ENCODE data around the gene DCAF6. TPM values are rescaled to one million over a fixed set of nuclear protein-coding genes. Genes with fewer than 3 reads are reported as not detected.

Gene DCAF6
- total RNA-seq, 1 donor from 2014 or later = 28.1 TPM

DNA sequence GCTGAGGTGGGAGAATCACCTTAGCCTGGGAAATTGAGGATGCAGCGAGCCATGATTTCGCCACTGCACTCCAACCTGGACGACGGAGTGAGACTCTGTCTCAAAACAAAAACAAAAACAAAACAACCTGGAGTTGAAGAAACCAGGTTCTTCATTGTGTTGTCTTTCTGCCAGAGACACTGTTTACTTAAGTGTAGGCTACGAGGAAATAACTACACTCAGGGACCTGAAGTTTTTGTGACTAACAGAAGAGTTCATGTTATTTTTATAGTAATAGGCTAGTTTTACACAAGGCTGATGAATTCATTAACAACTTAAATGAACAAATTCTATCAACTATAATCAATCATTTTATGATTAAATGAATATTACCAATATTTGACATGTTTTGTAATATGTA is 98.9 kb downstream of the DCAF6 start:
- Mint-ChIP-seq H3K27ac (ENCODE audit: unreplicated experiment) (no peak overlapping the region), H3K4me3 (ENCODE audit: unreplicated experiment) (no peak overlapping the region), H3K4me1 (ENCODE audit: low read depth, unreplicated experiment) (no peaks in the 10 kb centered on the region), H3K9me3 (ENCODE audit: unreplicated experiment) (no peaks in the 10 kb centered on the region), H3K36me3 (ENCODE audit: unreplicated experiment) (no peaks in the 10 kb centered on the region), H3K27me3 (ENCODE audit: unreplicated experiment) (no peaks in the 10 kb centered on the region)
- DNase-seq = no peak
- TF ChIP-seq CTCF (IDR thresholded peaks at IDR 0.05; ENCODE audit: partially characterized antibody, unreplicated experiment) = no peak

- Mint-ChIP-seq H3K36me3 (ENCODE audit: unreplicated experiment) (no peaks in the 10 kb centered on the region), H3K27me3 (ENCODE audit: unreplicated experiment) (no peaks in the 10 kb centered on the region), H3K9me3 (ENCODE audit: unreplicated experiment) (no peaks in the 10 kb centered on the region), H3K4me3 (ENCODE audit: unreplicated experiment) (no peak overlapping the region), H3K27ac (ENCODE audit: unreplicated experiment) (no peak overlapping the region), H3K4me1 (ENCODE audit: low read depth, unreplicated experiment) (no peaks in the 10 kb centered on the region)
- no peak for DNase-seq
- TF ChIP-seq CTCF (IDR thresholded peaks at IDR 0.05; ENCODE audit: partially characterized antibody, unreplicated experiment) = no peak
Observed at GRCh38 chr1:168042362-168042761, 105.9 kb downstream of the DCAF6 start.

DNA sequence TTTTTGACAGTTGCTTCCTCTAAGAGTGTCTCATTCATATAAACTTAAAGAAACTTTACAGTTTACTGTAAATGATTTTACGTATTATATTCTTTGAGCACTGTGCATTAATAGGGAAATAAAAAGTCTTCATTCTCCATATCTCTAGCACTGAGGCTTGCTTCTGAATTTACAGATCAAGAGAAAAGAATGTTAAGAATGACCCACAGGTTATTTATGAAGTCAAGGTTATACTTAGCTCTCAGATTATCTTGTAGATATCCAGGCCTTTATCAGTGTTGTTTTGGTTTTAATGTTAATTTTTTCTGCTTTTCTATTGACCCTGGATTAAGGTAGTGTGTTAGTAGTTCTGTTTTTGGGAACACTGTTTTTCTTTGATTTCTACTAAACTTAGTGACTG is 108.8 kb downstream of the DCAF6 start:
- Mint-ChIP-seq H3K4me1 (ENCODE audit: low read depth, unreplicated experiment) (no peaks in the 10 kb centered on the region), H3K4me3 (ENCODE audit: unreplicated experiment) (no peak overlapping the region), H3K36me3 (ENCODE audit: unreplicated experiment) (no peaks in the 10 kb centered on the region), H3K9me3 (ENCODE audit: unreplicated experiment) (no peaks in the 10 kb centered on the region), H3K27me3 (ENCODE audit: unreplicated experiment) (no peaks in the 10 kb centered on the region), H3K27ac (ENCODE audit: unreplicated experiment) (no peak overlapping the region)
- TF ChIP-seq CTCF (IDR thresholded peaks at IDR 0.05; ENCODE audit: partially characterized antibody, unreplicated experiment) = no peak
- DNase-seq = no peak

GRCh38 chr1:168050307-168050706 is 113.8 kb downstream of the DCAF6 start:
- Mint-ChIP-seq H3K27me3 (ENCODE audit: unreplicated experiment) (no peaks in the 10 kb centered on the region), H3K4me1 (ENCODE audit: low read depth, unreplicated experiment) (no peaks in the 10 kb centered on the region), H3K9me3 (ENCODE audit: unreplicated experiment) (no peaks in the 10 kb centered on the region), H3K27ac (ENCODE audit: unreplicated experiment) (no peak overlapping the region), H3K36me3 (ENCODE audit: unreplicated experiment) (no peaks in the 10 kb centered on the region), H3K4me3 (ENCODE audit: unreplicated experiment) (no peak overlapping the region)
- DNase-seq = no peak
- no peak for TF ChIP-seq CTCF (IDR thresholded peaks at IDR 0.05; ENCODE audit: partially characterized antibody, unreplicated experiment)

- no peak overlapping the region for H3K4me3 Mint-ChIP-seq (ENCODE audit: unreplicated experiment)
- no peak for TF ChIP-seq CTCF (IDR thresholded peaks at IDR 0.05; ENCODE audit: partially characterized antibody, unreplicated experiment)
- no peaks in the 10 kb centered on the region for H3K27me3 Mint-ChIP-seq (ENCODE audit: unreplicated experiment)
- no peak overlapping the region for H3K27ac Mint-ChIP-seq (ENCODE audit: unreplicated experiment)
- H3K4me1 Mint-ChIP-seq (ENCODE audit: low read depth, unreplicated experiment) = no peaks in the 10 kb centered on the region
- no peak for DNase-seq
- no peaks in the 10 kb centered on the region for H3K9me3 Mint-ChIP-seq (ENCODE audit: unreplicated experiment)
- no peaks in the 10 kb centered on the region for H3K36me3 Mint-ChIP-seq (ENCODE audit: unreplicated experiment)
Observed at GRCh38 chr1:168050880-168051279, 114.4 kb downstream of the DCAF6 start.
